Muscle layer of colon (tissue), 2 donors: ENCODE measurements around the gene SLC6A8.
"Not testable (repeated sequence)": the region's sequence is repeated elsewhere in the genome, so short reads cannot be mapped to it uniquely, and the experiment has no call there.

Experiments
- H3K27ac ChIP-seq: one replicate; pipeline ENCODE4 v1.7.0; 2013; ENCODE audit warnings: low read depth, mild to moderate bottlenecking, low read length, moderate library complexity
- H3K27me3 ChIP-seq, 2 donors: one replicate each; pipeline ENCODE4 v1.7.0; 2013; ENCODE audit warnings: low read length in 2 of 2, mild to moderate bottlenecking in 2 of 2; ENCODE audit not compliant: insufficient read depth in 2 of 2, control insufficient read depth in 1 of 2
- H3K36me3 ChIP-seq: one replicate; pipeline ENCODE4 v1.7.0; 2013; ENCODE audit warnings: mild to moderate bottlenecking, low read length; ENCODE audit not compliant: insufficient read depth
- H3K4me1 ChIP-seq: one replicate; pipeline ENCODE4 v1.7.0; 2013; ENCODE audit warnings: mild to moderate bottlenecking, low read length; ENCODE audit not compliant: insufficient read depth
- H3K4me3 ChIP-seq, 2 donors: one replicate each; pipeline ENCODE4 v1.7.0; 2013; ENCODE audit warnings: low read length in 2 of 2, low read depth in 1 of 2, mild to moderate bottlenecking in 1 of 2, moderate library complexity in 1 of 2
- H3K9ac ChIP-seq: one replicate; pipeline ENCODE4 v1.7.0; 2013; ENCODE audit warnings: low read length
- H3K9me3 ChIP-seq: one replicate; pipeline ENCODE4 v1.7.0; 2013; ENCODE audit warnings: mild to moderate bottlenecking, low read length
- donor health status: abdominal sarcoma.
- donor health status: Adenocarcinoma of cecum.

The SLC6A8 gene

GRCh38 chrX:153669901-153670731 is 17.6 kb upstream of the SLC6A8 start:
- no peaks in the 10 kb centered on the region for H3K4me1 ChIP-seq
- H3K9me3 ChIP-seq = no peaks in the 10 kb centered on the region
- peaks cover 5 to 26% of the 10 kb centered on the region in 2 donors for H3K27me3 ChIP-seq
- H3K36me3 ChIP-seq = no peaks in the 10 kb centered on the region
- H3K27ac ChIP-seq = no peak overlapping the region
- no peak overlapping the region for H3K4me3 ChIP-seq
- no peak overlapping the region for H3K9ac ChIP-seq

GRCh38 chrX:153670748-153671588 is 16.8 kb upstream of the SLC6A8 start:
- no peaks in the 10 kb centered on the region for H3K4me1 ChIP-seq

GRCh38 chrX:153671589-153672530 is 15.9 kb upstream of the SLC6A8 start:
- H3K36me3 ChIP-seq = no peaks in the 10 kb centered on the region
- H3K9ac ChIP-seq = no peak overlapping the region
- H3K4me3 ChIP-seq = no peak overlapping the region
- no peaks in the 10 kb centered on the region for H3K9me3 ChIP-seq
- no peak overlapping the region for H3K27ac ChIP-seq
- no peaks in the 10 kb centered on the region for H3K4me1 ChIP-seq
- peaks cover 5 to 23% of the 10 kb centered on the region in 2 donors for H3K27me3 ChIP-seq

More at GRCh38 chrX:153670748-153671588, 16.8 kb upstream of the SLC6A8 start:
- Histone ChIP-seq H3K27ac (no peak overlapping the region), H3K4me3 (no peak overlapping the region), H3K27me3 (peaks cover 5 to 26% of the 10 kb centered on the region in 2 donors), H3K36me3 (no peaks in the 10 kb centered on the region), H3K9me3 (no peaks in the 10 kb centered on the region), H3K9ac (no peak overlapping the region)

- peak overlapping the region in 1 of 2 donors; percentile 47 for H3K4me3 ChIP-seq
- H3K27ac ChIP-seq = peak overlapping the region; percentile 39
- peaks cover 5 to 17% of the 10 kb centered on the region in 2 donors for H3K27me3 ChIP-seq
Observed at GRCh38 chrX:153672531-153673427, 14.9 kb upstream of the SLC6A8 start.

GRCh38 chrX:153673428-153674218 is 14.1 kb upstream of the SLC6A8 start, which contains the start of gene PNCK:
Gene PNCK (minus strand): TSS chrX:153673813. CDS start chrX:153673076, 737 bp downstream.
- Histone ChIP-seq H3K4me1 (no peaks in the 10 kb centered on the region), H3K4me3 (peak within 1 kb of the TSS in 1 of 2 donors; percentile 47), H3K9me3 (no peaks in the 10 kb centered on the region)

More at GRCh38 chrX:153672531-153673427, 14.9 kb upstream of the SLC6A8 start:
- no peak overlapping the region for H3K9ac ChIP-seq
- H3K9me3 ChIP-seq = no peaks in the 10 kb centered on the region
- no peaks in the 10 kb centered on the region for H3K4me1 ChIP-seq
- H3K36me3 ChIP-seq = no peaks in the 10 kb centered on the region

GRCh38 chrX:153674219-153674851 is 13.4 kb upstream of the SLC6A8 start:
- H3K4me3 ChIP-seq = no peak overlapping the region
- no peaks in the 10 kb centered on the region for H3K36me3 ChIP-seq
- peak overlapping the region; percentile 23 for H3K27ac ChIP-seq
- no peaks in the 10 kb centered on the region for H3K9me3 ChIP-seq
- peaks cover 5 to 7% of the 10 kb centered on the region in 2 donors for H3K27me3 ChIP-seq
- no peaks in the 10 kb centered on the region for H3K4me1 ChIP-seq
- no peak overlapping the region for H3K9ac ChIP-seq

More at GRCh38 chrX:153673428-153674218, 14.1 kb upstream of the SLC6A8 start, which contains the start of gene PNCK:
- peak within 1 kb of the TSS; percentile 39 for H3K27ac ChIP-seq
- H3K36me3 ChIP-seq = no peaks in the 10 kb centered on the region
- no peak within 1 kb of the TSS for H3K9ac ChIP-seq
- peaks cover 5 to 14% of the 10 kb centered on the region in 2 donors for H3K27me3 ChIP-seq

- no peaks in the 10 kb centered on the region for H3K4me1 ChIP-seq
- no peaks in the 10 kb centered on the region for H3K36me3 ChIP-seq
- H3K4me3 ChIP-seq = no peak overlapping the region
- H3K9ac ChIP-seq = no peak overlapping the region
- H3K27ac ChIP-seq = no peak overlapping the region
- H3K9me3 ChIP-seq = no peaks in the 10 kb centered on the region
- peaks cover 0 to 8% of the 10 kb centered on the region in 2 donors for H3K27me3 ChIP-seq
Observed at GRCh38 chrX:153681175-153681574, 6.6 kb upstream of the SLC6A8 start.

- not testable (repeated sequence) for H3K9ac ChIP-seq, H3K4me3 ChIP-seq, H3K4me1 ChIP-seq, H3K27ac ChIP-seq, H3K9me3 ChIP-seq, H3K36me3 ChIP-seq
- peaks cover 0 to 12% of the 10 kb centered on the region in 2 donors for H3K27me3 ChIP-seq
Observed at GRCh38 chrX:153683486-153683885, 4.2 kb upstream of the SLC6A8 start.

GRCh38 chrX:153684467-153685155 is 3.1 kb upstream of the SLC6A8 start:
- Histone ChIP-seq H3K4me3 (no peak overlapping the region), H3K9ac (no peak overlapping the region), H3K36me3 (no peaks in the 10 kb centered on the region), H3K27me3 (peaks cover 0 to 13% of the 10 kb centered on the region in 2 donors), H3K9me3 (no peaks in the 10 kb centered on the region), H3K4me1 (peaks cover 2% of the 10 kb centered on the region), H3K27ac (no peak overlapping the region)
